HG03460 (cell line): Measurements from ENCODE around the gene SCAPER.
"Not testable (repeated sequence)": the region's sequence is repeated elsewhere in the genome, so short reads cannot be mapped to it uniquely, and the experiment has no call there.

Source experiments
- ATAC-seq: cut with Tn5 transposase; IDR thresholded peaks from one replicate; pipeline ENCODE4 v1.9.1; 2021; ENCODE audit not compliant: unreplicated experiment

The SCAPER gene

GRCh38 chr15:76433798-76434400 lies 471.2 kb downstream of the SCAPER start:
- ATAC-seq: no peak

DNA sequence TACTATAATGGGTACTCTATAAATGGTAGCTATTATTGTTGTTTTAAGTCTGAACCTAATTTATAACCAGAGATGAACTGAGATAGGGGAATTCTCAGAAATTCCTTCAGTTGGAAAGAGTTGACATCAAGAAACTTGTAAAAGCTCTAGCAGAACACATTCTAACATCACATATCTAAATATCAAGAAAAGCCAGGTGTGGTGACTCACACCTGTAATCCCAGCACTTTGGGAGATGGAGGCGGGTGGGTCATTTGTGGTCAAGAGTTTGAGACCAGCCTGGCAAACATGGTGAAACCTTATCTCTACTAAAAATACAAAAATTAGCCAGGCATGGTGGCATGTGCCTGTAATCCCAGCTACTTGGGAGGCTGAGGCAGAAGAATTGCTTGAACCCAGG lies 472.1 kb downstream of the SCAPER start:
- ATAC-seq: not testable (repeated sequence)

GRCh38 chr15:76432604-76433003 lies 472.5 kb downstream of the SCAPER start:
- no peak for ATAC-seq

DNA sequence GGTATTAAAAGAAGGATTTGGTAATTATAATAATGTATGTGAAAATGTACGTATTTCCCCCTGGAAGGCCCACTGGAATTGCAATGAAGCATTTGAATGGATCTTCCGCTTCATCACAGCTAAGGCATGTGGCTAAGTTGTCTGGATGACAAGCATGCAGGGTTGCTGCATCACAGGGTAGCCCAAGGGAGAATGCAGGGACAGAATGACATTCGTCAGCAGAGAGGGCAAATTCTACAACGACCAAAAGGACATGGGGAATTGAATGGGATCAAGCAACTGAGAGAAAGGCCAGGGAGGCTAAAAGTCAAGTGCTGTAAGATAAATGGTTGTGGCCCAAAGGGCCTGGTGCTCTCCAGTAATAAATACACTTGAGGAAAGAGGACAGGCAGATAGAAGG lies 473.2 kb downstream of the SCAPER start:
- no peak for ATAC-seq

DNA sequence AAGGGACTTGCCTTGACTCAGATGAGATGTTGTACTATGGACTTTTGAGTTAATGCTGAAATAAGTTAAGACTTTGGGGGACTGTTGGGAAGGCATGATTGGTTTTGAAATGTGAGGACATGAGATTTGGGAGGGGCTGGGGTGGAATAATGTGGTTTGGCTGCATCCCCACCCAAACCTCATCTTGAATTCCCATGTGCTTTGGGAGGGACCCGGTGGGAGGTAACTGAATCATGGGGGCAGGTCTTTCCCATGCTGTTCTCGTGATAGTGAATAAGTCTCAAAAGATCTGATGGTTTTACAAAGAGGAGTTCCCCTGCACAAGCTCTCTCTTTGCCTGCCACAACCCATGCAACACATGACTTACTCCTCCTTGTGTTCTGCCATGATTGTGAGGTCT lies 474.4 kb downstream of the SCAPER start:
- ATAC-seq: not testable (repeated sequence)

GRCh38 chr15:76429661-76430060 lies 475.5 kb downstream of the SCAPER start:
- no peak for ATAC-seq

- ATAC-seq: no peak
These were observed 478.2 kb downstream of the SCAPER start for GRCh38 chr15:76426941-76427340.

GRCh38 chr15:76418352-76419140 lies 486.6 kb downstream of the SCAPER start:
- ATAC-seq: no peak

DNA sequence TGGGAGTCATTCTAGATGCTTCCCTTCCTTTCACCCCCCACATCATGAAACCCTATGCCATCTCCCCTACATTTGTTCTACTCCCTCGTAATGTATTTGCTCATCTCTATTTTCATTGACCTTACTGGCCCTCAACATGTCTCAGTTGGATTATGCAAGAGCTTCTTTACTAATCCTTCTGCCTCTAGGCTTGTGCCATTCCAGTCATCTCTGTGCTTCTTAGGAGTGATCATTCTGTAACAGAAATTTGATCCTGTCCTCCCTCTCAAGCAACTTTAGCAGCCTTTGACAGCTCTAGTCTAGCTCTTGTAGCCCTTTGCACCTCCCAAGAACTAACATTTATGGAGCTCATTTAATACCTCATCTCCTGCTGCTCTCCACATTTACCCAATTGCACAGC lies 503.9 kb downstream of the SCAPER start:
- ATAC-seq: no peak

- no peak for ATAC-seq
These were observed 506.6 kb downstream of the SCAPER start for GRCh38 chr15:76398317-76399104.

GRCh38 chr15:76393614-76394013 lies 511.5 kb downstream of the SCAPER start:
- no peak for ATAC-seq

- no peak for ATAC-seq
These were observed 513.3 kb downstream of the SCAPER start for GRCh38 chr15:76391847-76392246.

- ATAC-seq: no peak
These were observed 513.8 kb downstream of the SCAPER start for GRCh38 chr15:76391309-76391708.

DNA sequence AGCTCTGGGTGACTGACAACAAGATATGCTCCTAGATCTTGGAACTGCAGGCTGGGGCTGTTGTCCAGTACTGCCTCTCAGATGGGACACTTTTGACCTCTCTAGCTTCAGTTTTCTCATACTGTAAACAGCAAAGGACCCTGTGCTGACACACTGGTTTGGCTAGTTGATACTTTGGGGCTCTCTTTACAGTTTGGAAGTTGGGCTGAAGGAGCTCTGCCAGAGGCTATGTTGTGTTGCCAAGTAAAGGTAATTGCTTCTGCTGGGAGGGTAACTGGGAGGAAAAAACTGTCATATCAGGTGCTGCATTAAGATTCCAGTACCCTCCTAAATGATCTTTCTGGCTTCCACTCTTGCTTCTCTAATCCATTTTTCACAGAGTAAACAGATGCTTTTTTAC lies 514.6 kb downstream of the SCAPER start:
- no peak for ATAC-seq

DNA sequence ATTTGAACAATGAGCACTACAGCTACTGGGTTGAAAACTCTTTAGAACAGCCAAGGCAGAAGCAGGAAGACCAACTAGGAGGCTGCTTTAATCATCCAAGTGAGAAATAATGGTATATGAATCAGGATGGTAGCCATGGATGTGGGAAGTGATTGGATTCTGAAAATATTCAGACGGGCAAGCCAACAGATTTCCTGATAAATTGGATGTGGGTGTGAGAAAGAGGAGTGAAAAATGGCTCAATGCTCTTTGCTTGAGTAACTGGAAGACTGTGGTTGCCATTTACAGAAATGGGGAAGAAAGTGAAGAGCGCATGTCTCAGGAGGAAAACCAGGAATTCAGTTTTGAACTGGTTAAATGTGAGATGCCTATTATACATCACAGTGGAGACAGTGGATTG lies 518.2 kb downstream of the SCAPER start:
- no peak for ATAC-seq

DNA sequence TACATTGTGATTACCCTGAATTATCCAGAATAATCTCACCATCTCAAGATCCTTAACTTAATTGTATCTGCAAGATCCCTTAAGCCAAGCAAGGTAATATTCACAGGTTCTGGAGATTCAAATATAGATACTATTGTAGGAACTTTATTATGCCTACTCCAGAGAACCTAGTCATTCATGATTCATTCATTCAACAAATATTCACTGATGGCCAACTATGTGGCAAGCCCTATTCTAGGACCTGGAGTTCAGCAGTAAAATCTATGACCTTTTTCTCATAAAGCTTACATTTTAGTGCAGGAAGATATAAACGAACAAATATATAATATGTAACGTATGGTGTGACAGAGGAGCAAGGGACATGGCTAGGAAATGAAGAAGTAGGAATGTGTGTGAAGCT lies 519.0 kb downstream of the SCAPER start:
- no peak for ATAC-seq

- no peak for ATAC-seq
These were observed 520.7 kb downstream of the SCAPER start for GRCh38 chr15:76384409-76384808.

DNA sequence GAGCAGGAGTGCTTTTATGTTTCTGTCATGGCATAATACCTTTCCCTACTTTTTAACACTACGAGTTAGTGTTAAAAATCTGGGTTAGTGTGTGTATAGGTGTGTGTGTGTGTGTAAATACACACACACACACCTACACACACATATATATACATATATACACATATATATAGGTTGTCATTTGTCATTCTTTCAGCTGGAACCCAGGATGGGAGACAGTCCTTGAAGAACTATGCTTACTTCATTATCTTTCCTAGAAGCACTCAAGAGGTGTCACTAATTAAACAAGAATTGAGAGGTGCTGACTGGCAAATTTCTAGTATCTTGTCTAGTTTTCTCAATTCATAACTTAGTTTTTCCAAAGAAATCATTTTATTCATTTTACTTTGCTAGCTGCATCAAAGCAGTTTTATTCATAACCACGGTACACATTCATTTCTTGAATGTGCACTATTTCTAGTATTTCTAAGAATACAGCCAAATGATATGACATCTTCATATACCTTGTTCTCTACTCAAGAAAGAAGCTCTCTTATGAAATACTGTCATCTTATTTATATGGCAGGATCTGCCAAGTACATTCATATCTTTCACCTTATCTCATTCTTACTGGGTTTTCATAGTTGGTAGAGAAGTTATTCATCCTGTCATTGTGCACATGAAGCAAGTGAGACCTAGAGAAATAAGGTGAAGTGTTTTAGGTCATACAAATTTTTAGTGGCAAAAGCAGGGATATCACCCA lies 522.0 kb downstream of the SCAPER start:
- no peak for ATAC-seq

DNA sequence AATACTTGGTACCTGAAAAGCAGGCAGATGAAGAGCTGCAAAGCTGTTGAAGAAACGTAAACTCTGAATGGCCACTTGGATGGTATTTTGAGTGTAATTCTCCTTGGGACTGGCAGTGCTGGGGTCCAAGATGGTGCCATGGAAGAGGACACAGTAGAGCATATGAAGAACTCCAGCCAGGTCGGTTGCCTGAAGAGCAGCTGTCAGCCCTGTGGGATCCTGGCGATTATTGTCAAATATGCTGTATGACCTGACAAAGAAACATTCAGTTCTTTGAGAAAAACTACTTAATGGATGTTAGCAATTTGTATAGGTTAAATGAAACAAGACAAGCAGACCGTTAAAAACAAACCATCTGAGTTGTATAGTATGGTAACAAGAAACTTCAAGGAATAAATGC lies 523.8 kb downstream of the SCAPER start:
- ATAC-seq: no peak

DNA sequence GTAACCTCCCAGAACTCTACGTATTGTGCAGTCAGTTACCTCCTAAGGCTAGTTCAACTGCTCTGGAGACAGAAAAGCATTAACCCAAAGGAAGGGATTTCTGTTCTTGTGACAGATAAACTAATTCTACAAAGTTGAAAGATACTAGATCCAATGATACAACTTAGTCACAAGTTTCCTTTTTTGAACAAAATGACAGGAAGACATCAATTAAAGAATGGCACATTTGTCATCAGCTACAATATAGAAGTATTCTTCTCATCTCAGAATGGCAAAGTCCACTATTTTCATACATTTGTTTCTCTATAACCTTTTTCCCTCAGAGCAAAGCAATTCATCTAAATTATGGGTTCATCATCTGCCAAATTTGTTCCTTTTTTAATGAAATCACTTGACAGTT lies 524.9 kb downstream of the SCAPER start:
- ATAC-seq: no peak

DNA sequence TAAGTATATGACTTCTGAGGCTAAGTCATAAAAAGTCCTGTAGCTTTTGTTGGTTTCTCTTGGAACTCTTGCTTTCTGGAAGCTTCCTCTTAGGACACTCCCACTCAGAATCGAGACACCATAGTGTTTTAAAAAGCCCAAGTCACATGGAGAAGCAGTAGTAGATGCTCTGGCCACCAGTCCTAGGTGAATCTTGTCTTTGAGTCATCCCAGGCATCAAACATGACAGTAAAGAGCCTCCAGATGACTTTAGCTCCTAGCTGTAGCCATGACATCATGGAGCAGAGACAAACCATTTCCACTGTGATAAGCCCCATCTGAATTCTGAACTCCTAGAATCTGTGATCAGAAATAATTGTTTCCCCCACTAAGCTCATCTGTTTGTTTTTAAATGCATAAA lies 526.4 kb downstream of the SCAPER start:
- ATAC-seq: no peak
